Glutamatergic neuron (in vitro differentiated cells): Measurements from ENCODE around the gene TMEM54. TPM values are rescaled to one million over a fixed set of nuclear protein-coding genes. Genes with fewer than 3 reads are reported as not detected.

Source experiments
- DNase-seq: peaks from one replicate; pipeline ENCODE4 v3.0.0; 2022
- H3K27ac Mint-ChIP-seq: one replicate; pipeline ENCODE4 v1.8.0; 2020; ENCODE audit warnings: mild to moderate bottlenecking, mixed read lengths, inconsistent platforms; ENCODE audit not compliant: unreplicated experiment
- H3K27me3 Mint-ChIP-seq: one replicate; pipeline ENCODE4 v1.8.0; 2020; ENCODE audit warnings: mild to moderate bottlenecking, moderate library complexity, mixed read lengths, inconsistent platforms; ENCODE audit not compliant: unreplicated experiment
- H3K36me3 Mint-ChIP-seq: one replicate; pipeline ENCODE4 v1.8.0; 2020; ENCODE audit warnings: mild to moderate bottlenecking, mixed read lengths, inconsistent platforms; ENCODE audit not compliant: unreplicated experiment
- H3K4me1 Mint-ChIP-seq: one replicate; pipeline ENCODE4 v1.8.0; 2020; ENCODE audit warnings: mild to moderate bottlenecking, low read depth, mixed read lengths, inconsistent platforms; ENCODE audit not compliant: unreplicated experiment
- H3K4me3 Mint-ChIP-seq: one replicate; pipeline ENCODE4 v1.8.0; 2020; ENCODE audit warnings: mild to moderate bottlenecking, mixed read lengths, inconsistent platforms; ENCODE audit not compliant: unreplicated experiment
- H3K9me3 Mint-ChIP-seq: one replicate; pipeline ENCODE4 v1.8.0; 2020; ENCODE audit warnings: mild to moderate bottlenecking, moderate library complexity, mixed read lengths, inconsistent platforms; ENCODE audit not compliant: unreplicated experiment
- CTCF ChIP-seq: fragments of 200-600 bp; sonication (generic); IDR thresholded peaks from one replicate; pipeline ENCODE4 v1.5.0; 2021; ENCODE audit not compliant: partially characterized antibody, unreplicated experiment
- total RNA-seq: library from RNA; stranded (reverse); fragmentation: NEBNext Ultra II Directional; extraction: Animal tissue kit (Norgen Biotek cat#: 25700); gene quantifications from one replicate; pipeline ENCODE4 v1.2.1, GENCODE V29; 2021; ENCODE audit not compliant: unreplicated experiment

The TMEM54 gene
- total RNA-seq, 1 donor from 2014 or later = 9.9 TPM

- Mint-ChIP-seq H3K27ac (peak overlapping the region; percentile 43), H3K4me1 (peaks cover 2% of the 10 kb centered on the region), H3K36me3 (no peaks in the 10 kb centered on the region), H3K4me3 (no peak overlapping the region), H3K27me3 (peaks cover 10% of the 10 kb centered on the region), H3K9me3 (peaks cover 7% of the 10 kb centered on the region)
- no peak for DNase-seq
- no peak for TF ChIP-seq CTCF
These were observed 3.8 kb downstream of the TMEM54 start for GRCh38 chr1:32897082-32898049.

- DNase-seq = no peak
- peaks cover 8% of the 10 kb centered on the region for H3K9me3 Mint-ChIP-seq
- no peak for TF ChIP-seq CTCF
- no peak overlapping the region for H3K27ac Mint-ChIP-seq
- peaks cover 10% of the 10 kb centered on the region for H3K27me3 Mint-ChIP-seq
- H3K4me1 Mint-ChIP-seq = peaks cover 8% of the 10 kb centered on the region
- H3K4me3 Mint-ChIP-seq = no peak overlapping the region
- no peaks in the 10 kb centered on the region for H3K36me3 Mint-ChIP-seq
These were observed 4.7 kb downstream of the TMEM54 start for GRCh38 chr1:32896451-32896850.

GRCh38 chr1:32895325-32896215 is 5.6 kb downstream of the TMEM54 start:
- peaks cover 10% of the 10 kb centered on the region for H3K27me3 Mint-ChIP-seq
- H3K4me3 Mint-ChIP-seq = no peak overlapping the region
- H3K36me3 Mint-ChIP-seq = no peaks in the 10 kb centered on the region
- peaks cover 11% of the 10 kb centered on the region for H3K4me1 Mint-ChIP-seq
- H3K27ac Mint-ChIP-seq = no peak overlapping the region
- TF ChIP-seq CTCF = no peak
- no peak for DNase-seq
- peaks cover 8% of the 10 kb centered on the region for H3K9me3 Mint-ChIP-seq

- DNase-seq = no peak
- no peak for TF ChIP-seq CTCF
- Mint-ChIP-seq H3K4me1 (peaks cover 19% of the 10 kb centered on the region), H3K27me3 (peaks cover 10% of the 10 kb centered on the region), H3K9me3 (peaks cover 9% of the 10 kb centered on the region), H3K36me3 (peaks cover 1% of the 10 kb centered on the region), H3K27ac (no peak overlapping the region), H3K4me3 (no peak overlapping the region)
These were observed 6.5 kb downstream of the TMEM54 start for GRCh38 chr1:32894681-32895080.
